ENCODE data around the gene KCNT2.

DNA sequence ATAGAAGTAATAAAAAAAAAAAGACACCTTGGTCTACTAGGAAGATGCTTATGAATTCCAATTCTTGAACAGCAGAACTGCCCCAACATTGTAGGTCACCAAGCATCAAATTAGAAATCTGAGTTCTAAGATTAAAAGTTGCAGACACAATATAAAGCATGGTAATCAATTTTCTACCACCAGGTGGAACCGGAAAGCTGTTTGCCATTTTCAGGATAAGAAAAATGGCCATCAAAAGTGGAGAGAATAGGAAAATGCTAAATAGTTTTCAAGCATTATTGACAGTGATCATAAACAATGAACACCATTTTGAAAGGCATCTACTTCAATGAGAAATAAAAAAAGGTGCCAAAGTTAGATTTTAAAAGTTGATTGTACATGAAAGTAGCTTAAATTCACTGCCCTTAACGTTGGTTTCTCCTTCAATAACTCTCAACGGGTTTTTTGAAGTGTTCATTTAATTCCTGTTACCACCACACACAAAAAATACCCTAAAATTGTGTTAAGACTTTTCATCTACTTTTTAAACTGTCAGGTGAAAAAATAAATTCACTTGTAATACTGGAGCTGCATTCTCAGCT is 252.9 kb downstream of the KCNT2 start:
- TF ChIP-seq YY1 (IDR thresholded peaks at IDR 0.05; ENCODE audit: insufficient read depth, insufficient read length): no peak
- TF ChIP-seq SUZ12 (IDR thresholded peaks at IDR 0.05; ENCODE audit: extremely low read depth, insufficient read depth, insufficient read length): no peak
- no peak for TF ChIP-seq ZNF274 (IDR thresholded peaks at IDR 0.05; ENCODE audit: low read depth, low read length)

Measured in NT2/D1 (cell line).